Naive B cell (primary cell): ENCODE results near the gene C1orf210. TPM values are rescaled to one million over a fixed set of nuclear protein-coding genes. Genes with fewer than 3 reads are reported as not detected.

ENCODE experiments used
- ATAC-seq, 2 donors: fragments of 150-1000 bp; cut with Tn5 transposase; 2 replicates each; pipeline ENCODE4 v1.10.0; 2021; ENCODE audit warnings: low read depth in 2 of 2, mild to moderate bottlenecking in 2 of 2, moderate library complexity in 2 of 2
- DNase-seq: peaks from one replicate; pipeline ENCODE4 v3.0.0; 2022
- H3K27ac Mint-ChIP-seq, 6 donors: one replicate each; pipeline ENCODE4 v1.8.0; 2020 to 2022; ENCODE audit warnings: mild to moderate bottlenecking in 6 of 6, mixed read lengths in 6 of 6, moderate library complexity in 5 of 6, inconsistent platforms in 2 of 6
- H3K27me3 Mint-ChIP-seq, 3 donors: one replicate each; pipeline ENCODE4 v1.8.0; 2021 to 2022; ENCODE audit warnings: mixed read lengths in 3 of 3, mild to moderate bottlenecking in 1 of 3
- H3K36me3 Mint-ChIP-seq, 2 donors: one replicate each; pipeline ENCODE4 v1.8.0; 2020 to 2022; ENCODE audit warnings: mixed read lengths in 2 of 2, inconsistent platforms in 1 of 2, mild to moderate bottlenecking in 1 of 2
- H3K4me1 Mint-ChIP-seq, 3 donors: one replicate each; pipeline ENCODE4 v1.8.0; 2020 to 2022; ENCODE audit warnings: mixed read lengths in 3 of 3, inconsistent platforms in 1 of 3, mild to moderate bottlenecking in 1 of 3, moderate library complexity in 1 of 3
- H3K4me3 Mint-ChIP-seq, 8 donors: one replicate each; pipeline ENCODE4 v1.8.0; 2020 to 2022; ENCODE audit warnings: mild to moderate bottlenecking in 8 of 8, mixed read lengths in 8 of 8, moderate library complexity in 8 of 8, inconsistent platforms in 2 of 8
- H3K9me3 Mint-ChIP-seq, 7 donors: one replicate each; pipeline ENCODE4 v1.8.0; 2020 to 2022; ENCODE audit warnings: mixed read lengths in 7 of 7, mild to moderate bottlenecking in 5 of 7, inconsistent platforms in 2 of 7, moderate library complexity in 1 of 7
- polyA plus RNA-seq, 6 donors: library from polyadenylated mRNA; unstranded; fragments of 300-500 nt; fragmentation: Illumina TruSeq; gene quantifications; one replicate each; pipeline ENCODE4 v1.2.3, GENCODE V29; 2021; ENCODE audit warnings: low read depth in 6 of 6

The C1orf210 gene
- polyA plus RNA-seq, 6 donors from 2014 or later, result not detected

DNA sequence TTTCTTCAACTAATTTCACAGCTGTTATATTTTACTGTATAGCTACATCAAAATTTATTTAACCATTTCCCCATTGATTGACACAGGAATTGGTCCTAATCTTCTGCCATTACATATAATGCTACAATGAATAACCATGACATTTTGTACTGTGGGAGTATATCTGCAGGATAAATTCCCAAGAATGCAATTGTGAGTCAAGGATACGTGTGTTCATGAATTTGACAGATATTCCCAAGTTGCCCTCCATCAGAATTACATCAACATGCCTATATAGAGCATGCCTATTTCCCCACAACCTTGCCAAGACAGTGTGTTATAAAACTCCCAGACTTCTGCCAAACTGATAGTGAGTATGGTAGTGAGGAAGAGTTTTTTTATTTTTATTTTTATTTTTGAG is 12.7 kb upstream of the C1orf210 start:
- DNase-seq (no peak), ATAC-seq (no peak)
- Mint-ChIP-seq H3K4me3 (no peak overlapping the region), H3K27me3 (peaks cover 0 to 14% (median 0%) of the 10 kb centered on the region in 3 donors), H3K36me3 (no peaks in the 10 kb centered on the region), H3K4me1 (no peaks in the 10 kb centered on the region), H3K27ac (no peak overlapping the region), H3K9me3 (no peaks in the 10 kb centered on the region)

DNA sequence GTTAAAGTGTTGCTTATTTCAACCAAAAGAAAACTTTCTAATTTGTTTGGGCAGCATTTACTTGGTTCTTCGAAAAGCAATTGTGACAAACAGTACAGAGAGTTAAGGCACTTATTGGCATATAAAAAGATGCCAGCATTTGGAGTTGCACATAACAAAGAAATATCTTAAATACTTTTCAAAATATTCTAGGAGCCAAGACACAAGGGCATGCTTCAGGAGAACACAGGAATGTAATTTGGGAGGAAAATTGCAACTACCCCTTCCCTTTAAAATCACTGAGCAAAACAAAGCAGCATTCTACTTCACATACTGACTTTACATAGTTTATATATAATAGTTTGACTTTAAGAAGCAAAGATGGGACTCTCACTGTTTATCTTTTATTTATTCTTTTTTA is 10.8 kb upstream of the C1orf210 start:
- Mint-ChIP-seq H3K27ac (no peak overlapping the region), H3K9me3 (no peaks in the 10 kb centered on the region), H3K27me3 (peaks cover 0 to 6% (median 0%) of the 10 kb centered on the region in 3 donors), H3K36me3 (no peaks in the 10 kb centered on the region), H3K4me1 (no peaks in the 10 kb centered on the region), H3K4me3 (no peak overlapping the region)
- no peak for ATAC-seq
- DNase-seq, result no peak

DNA sequence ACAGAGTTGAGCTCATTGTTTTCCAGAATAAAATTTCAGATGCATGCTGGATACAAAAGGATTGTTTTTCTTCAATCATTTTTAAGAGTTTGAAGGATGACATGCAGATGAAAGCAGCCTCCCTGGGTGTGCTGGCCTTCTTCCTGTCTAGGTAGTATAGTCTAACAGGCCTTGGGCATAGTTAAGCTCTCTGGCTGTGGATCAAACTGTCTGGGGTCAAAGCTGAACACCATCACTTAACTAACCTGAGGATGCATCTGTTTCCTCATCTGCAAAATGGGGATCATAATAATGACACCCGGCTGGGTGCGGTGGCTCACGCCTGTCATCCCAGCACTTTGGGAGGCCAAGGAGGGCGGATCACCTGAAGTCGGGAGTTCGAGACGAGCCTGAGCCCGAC is 9.4 kb upstream of the C1orf210 start:
- ATAC-seq (no peak), DNase-seq (no peak)
- Mint-ChIP-seq H3K9me3 (no peaks in the 10 kb centered on the region), H3K4me3 (no peak overlapping the region), H3K27ac (peak overlapping the region in 1 of 6 donors; percentile 56), H3K27me3 (no peaks in the 10 kb centered on the region), H3K36me3 (no peaks in the 10 kb centered on the region), H3K4me1 (no peaks in the 10 kb centered on the region)

DNA sequence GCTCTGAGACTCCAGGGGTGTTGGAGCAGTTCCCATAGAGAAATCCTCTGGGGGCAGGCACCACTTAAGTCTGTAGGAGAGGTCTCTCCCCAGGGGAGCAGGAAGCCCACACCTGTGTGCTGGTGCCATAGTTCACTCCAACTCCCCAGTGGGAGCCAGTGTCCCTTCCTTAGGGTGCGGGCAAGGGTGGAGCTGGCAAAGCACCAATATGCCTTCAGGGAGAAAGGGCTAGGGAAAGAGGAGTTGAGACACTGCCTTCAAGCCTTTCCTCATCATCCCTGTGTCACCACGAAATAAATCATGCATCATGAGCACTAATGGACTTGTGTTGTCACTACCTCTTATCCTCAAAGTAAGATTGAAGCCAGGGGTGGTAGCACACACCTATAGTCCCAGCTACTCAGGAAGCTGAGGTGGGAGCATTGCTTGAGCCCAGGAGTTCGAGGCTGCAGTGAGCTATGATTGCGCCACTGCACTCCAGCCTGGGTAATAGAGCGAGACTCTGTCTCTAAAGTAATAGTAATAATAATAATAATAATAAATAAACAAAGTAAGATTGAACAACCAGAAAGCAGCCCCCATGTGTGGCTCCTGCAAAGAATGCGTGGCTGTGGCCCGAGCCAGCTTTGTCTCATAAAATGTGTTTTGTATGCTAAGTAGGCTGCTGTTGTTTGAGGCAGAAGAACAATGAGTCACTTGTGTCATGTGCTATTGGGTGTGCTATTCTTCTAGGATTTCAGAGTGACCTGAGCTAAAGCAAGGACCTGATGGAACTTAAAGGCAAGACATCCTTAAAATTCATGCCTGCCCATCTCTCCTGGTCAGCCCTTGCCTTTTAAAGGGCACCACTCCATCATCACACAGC is 8.7 kb upstream of the C1orf210 start:
- H3K4me1 Mint-ChIP-seq, result no peaks in the 10 kb centered on the region
- ATAC-seq (no peak), DNase-seq (no peak)
- H3K36me3 Mint-ChIP-seq, result no peaks in the 10 kb centered on the region
- H3K9me3 Mint-ChIP-seq, result no peaks in the 10 kb centered on the region
- no peak overlapping the region for H3K27ac Mint-ChIP-seq
- no peaks in the 10 kb centered on the region for H3K27me3 Mint-ChIP-seq
- H3K4me3 Mint-ChIP-seq, result no peak overlapping the region

- Mint-ChIP-seq H3K4me3 (no peak overlapping the region), H3K27ac (peak overlapping the region in 2 of 6 donors; percentile 86 to 88), H3K27me3 (no peaks in the 10 kb centered on the region), H3K4me1 (no peaks in the 10 kb centered on the region), H3K9me3 (no peaks in the 10 kb centered on the region), H3K36me3 (no peaks in the 10 kb centered on the region)
- ATAC-seq (no peak), DNase-seq (no peak)
Measured at GRCh38 chr1:43293176-43293575, 7.8 kb upstream of the C1orf210 start.

- Mint-ChIP-seq H3K4me3 (no peak overlapping the region), H3K36me3 (no peaks in the 10 kb centered on the region), H3K27me3 (no peaks in the 10 kb centered on the region), H3K27ac (no peak overlapping the region), H3K4me1 (no peaks in the 10 kb centered on the region), H3K9me3 (no peaks in the 10 kb centered on the region)
- ATAC-seq (no peak), DNase-seq (no peak)
Measured at GRCh38 chr1:43292679-43293078, 7.3 kb upstream of the C1orf210 start.

GRCh38 chr1:43292216-43292615 is 6.8 kb upstream of the C1orf210 start:
- peaks cover 0 to 4% (median 0%) of the 10 kb centered on the region in 3 donors for H3K27me3 Mint-ChIP-seq
- DNase-seq (no peak), ATAC-seq (no peak)
- no peaks in the 10 kb centered on the region for H3K9me3 Mint-ChIP-seq
- H3K36me3 Mint-ChIP-seq, result no peaks in the 10 kb centered on the region
- no peak overlapping the region for H3K4me3 Mint-ChIP-seq
- H3K4me1 Mint-ChIP-seq, result no peaks in the 10 kb centered on the region
- H3K27ac Mint-ChIP-seq, result peak overlapping the region in 1 of 6 donors; percentile 37

- H3K27me3 Mint-ChIP-seq, result peaks cover 0 to 12% (median 8%) of the 10 kb centered on the region in 3 donors
- no peaks in the 10 kb centered on the region for H3K36me3 Mint-ChIP-seq
- no peak overlapping the region for H3K4me3 Mint-ChIP-seq
- peaks cover 0 to 3% (median 0%) of the 10 kb centered on the region in 3 donors for H3K4me1 Mint-ChIP-seq
- ATAC-seq (no peak), DNase-seq (no peak)
- H3K9me3 Mint-ChIP-seq, result no peaks in the 10 kb centered on the region
- H3K27ac Mint-ChIP-seq, result no peak overlapping the region
Measured at GRCh38 chr1:43288785-43289706, 3.7 kb upstream of the C1orf210 start.

- Mint-ChIP-seq H3K4me1 (peaks cover 0 to 3% (median 0%) of the 10 kb centered on the region in 3 donors), H3K27me3 (peaks cover 0 to 12% (median 8%) of the 10 kb centered on the region in 3 donors), H3K36me3 (no peaks in the 10 kb centered on the region), H3K27ac (peak overlapping the region in 1 of 6 donors; percentile 3), H3K9me3 (no peaks in the 10 kb centered on the region), H3K4me3 (no peak overlapping the region)
- DNase-seq, result no peak
- ATAC-seq, result no peak
Measured at GRCh38 chr1:43288058-43288784, 2.8 kb upstream of the C1orf210 start.

- ATAC-seq, result no peak
- no peak overlapping the region for H3K27ac Mint-ChIP-seq
Measured at GRCh38 chr1:43286533-43286932, 1.2 kb upstream of the C1orf210 start.

GRCh38 chr1:43286115-43286514 is 734 bp upstream of the C1orf210 start:
- Mint-ChIP-seq H3K27me3 (peaks cover 0 to 12% (median 8%) of the 10 kb centered on the region in 3 donors), H3K4me1 (peaks cover 0 to 3% (median 0%) of the 10 kb centered on the region in 3 donors), H3K27ac (no peak overlapping the region), H3K4me3 (no peak overlapping the region), H3K36me3 (no peaks in the 10 kb centered on the region), H3K9me3 (no peaks in the 10 kb centered on the region)
- DNase-seq, result no peak
- no peak for ATAC-seq

More at GRCh38 chr1:43286533-43286932, 1.2 kb upstream of the C1orf210 start:
- H3K27me3 Mint-ChIP-seq, result peaks cover 0 to 12% (median 8%) of the 10 kb centered on the region in 3 donors
- H3K9me3 Mint-ChIP-seq, result no peaks in the 10 kb centered on the region
- no peak for DNase-seq
- H3K36me3 Mint-ChIP-seq, result no peaks in the 10 kb centered on the region
- peaks cover 0 to 3% (median 0%) of the 10 kb centered on the region in 3 donors for H3K4me1 Mint-ChIP-seq
- peak overlapping the region in 1 of 8 donors; percentile 11 for H3K4me3 Mint-ChIP-seq

- H3K4me1 Mint-ChIP-seq, result peaks cover 0 to 3% (median 0%) of the 10 kb centered on the region in 3 donors
- no peak for ATAC-seq
- no peaks in the 10 kb centered on the region for H3K36me3 Mint-ChIP-seq
- H3K27ac Mint-ChIP-seq, result no peak overlapping the region
- DNase-seq, result no peak
- H3K4me3 Mint-ChIP-seq, result no peak overlapping the region
- H3K9me3 Mint-ChIP-seq, result peaks cover 0 to 3% (median 0%) of the 10 kb centered on the region in 7 donors
- peaks cover 0 to 25% (median 17%) of the 10 kb centered on the region in 3 donors for H3K27me3 Mint-ChIP-seq
Measured at GRCh38 chr1:43284546-43285110, 753 bp downstream of the C1orf210 start.

DNA sequence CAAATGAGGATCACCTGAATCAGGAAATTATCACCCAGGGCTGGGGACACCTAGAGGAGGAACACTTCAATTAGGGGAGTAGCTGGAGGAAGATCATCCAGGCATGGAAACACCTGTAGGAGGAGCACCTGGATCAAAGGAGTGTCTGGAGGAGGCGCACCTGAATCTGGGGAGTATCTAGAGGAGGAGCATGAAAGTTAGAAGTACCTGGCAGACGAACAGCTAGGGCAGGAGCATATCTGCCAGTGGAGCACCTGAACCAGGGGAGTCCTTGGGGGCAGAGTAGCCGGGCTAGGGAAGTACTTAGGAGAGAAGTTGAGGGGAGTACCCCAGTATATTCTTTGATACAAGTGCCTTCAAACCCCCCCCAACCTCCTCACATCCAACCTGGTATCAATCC is 1.3 kb downstream of the C1orf210 start:
- H3K27me3 Mint-ChIP-seq, result peaks cover 0 to 25% (median 17%) of the 10 kb centered on the region in 3 donors
- H3K27ac Mint-ChIP-seq, result no peak overlapping the region
- H3K9me3 Mint-ChIP-seq, result peaks cover 0 to 3% (median 0%) of the 10 kb centered on the region in 7 donors
- no peak overlapping the region for H3K4me3 Mint-ChIP-seq
- no peaks in the 10 kb centered on the region for H3K36me3 Mint-ChIP-seq
- H3K4me1 Mint-ChIP-seq, result peaks cover 0 to 3% (median 0%) of the 10 kb centered on the region in 3 donors
- DNase-seq, result no peak
- no peak for ATAC-seq
